HG03280 (cell line): ENCODE measurements around the gene SCRG1.
A peak's percentile ranks its signal among the peaks of the same experiment; 100 is the strongest.

ENCODE experiments used
- ATAC-seq: cut with Tn5 transposase; IDR thresholded peaks from one replicate; pipeline ENCODE4 v1.9.1; 2021; ENCODE audit warnings: mild to moderate bottlenecking, moderate library complexity; ENCODE audit not compliant: unreplicated experiment

The SCRG1 gene

DNA sequence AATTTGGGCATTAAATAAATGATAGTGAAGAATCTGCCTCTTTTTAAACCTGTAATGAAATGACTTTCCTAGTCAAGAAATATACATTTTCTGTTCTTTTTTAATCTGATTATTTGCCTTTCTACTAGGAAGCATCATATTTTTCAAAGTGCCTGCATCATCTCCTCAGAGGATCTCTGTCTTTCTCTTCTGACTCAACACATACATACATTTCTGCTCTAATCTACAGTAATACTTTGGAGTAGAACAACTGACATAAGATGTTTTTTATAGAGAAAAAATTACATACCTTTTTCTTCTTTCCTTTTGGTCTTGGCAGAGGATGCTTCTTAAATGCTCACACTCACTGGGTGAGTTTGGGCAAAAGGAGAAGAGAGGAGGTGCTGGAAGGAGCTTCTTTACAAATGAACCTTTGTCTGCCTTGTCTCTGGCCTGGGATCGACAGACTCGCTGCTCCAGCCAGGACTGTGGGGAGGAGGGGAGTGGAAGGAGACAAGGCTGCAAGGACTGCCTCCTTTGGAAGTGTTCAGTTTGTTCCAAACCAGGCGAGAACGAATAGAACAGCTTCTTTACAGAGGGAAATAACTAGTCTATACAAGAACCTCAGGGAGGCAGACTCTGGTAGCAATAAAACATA, at the start of gene SCRG1:
SCRG1 (minus strand) TSS at position 338 of the 637 bp plus-strand sequence. CDS start 7,702 bp downstream, outside the sequence.
- no peak for ATAC-seq

GRCh38 chr4:173448103-173448502, 49.2 kb upstream of the SCRG1 start:
- ATAC-seq: no peak

GRCh38 chr4:173446416-173446815, 47.5 kb upstream of the SCRG1 start:
- ATAC-seq: peak; percentile 97

GRCh38 chr4:173443121-173443520, 44.2 kb upstream of the SCRG1 start:
- ATAC-seq: no peak

- ATAC-seq: no peak
These were observed 43.5 kb upstream of the SCRG1 start for GRCh38 chr4:173442223-173442932.

GRCh38 chr4:173440888-173441287, 42.0 kb upstream of the SCRG1 start:
- ATAC-seq: no peak

GRCh38 chr4:173436771-173437265, 37.9 kb upstream of the SCRG1 start:
- ATAC-seq: no peak

DNA sequence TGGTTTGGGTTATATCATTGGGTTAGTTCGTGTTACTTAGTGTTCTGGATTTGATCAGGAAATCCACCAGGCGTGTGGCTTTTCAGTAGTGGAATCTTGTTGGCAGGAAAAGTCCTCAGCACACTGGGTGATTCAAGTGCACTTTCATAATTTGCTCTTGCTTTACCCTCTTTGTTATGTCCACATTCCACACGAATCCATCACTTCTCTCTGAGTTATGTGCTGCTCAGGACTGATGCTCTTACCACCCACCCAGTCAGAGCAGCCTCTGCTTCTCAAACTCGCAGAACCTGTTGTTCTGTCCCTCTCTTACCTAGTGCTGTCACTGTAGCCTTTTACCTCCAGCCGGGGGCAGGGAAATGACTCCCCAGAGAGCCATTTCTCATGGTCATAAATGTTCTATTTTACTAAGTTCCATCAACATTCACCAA, 37.2 kb upstream of the SCRG1 start:
- ATAC-seq: no peak

GRCh38 chr4:173434231-173434630, 35.3 kb upstream of the SCRG1 start:
- ATAC-seq: no peak

DNA sequence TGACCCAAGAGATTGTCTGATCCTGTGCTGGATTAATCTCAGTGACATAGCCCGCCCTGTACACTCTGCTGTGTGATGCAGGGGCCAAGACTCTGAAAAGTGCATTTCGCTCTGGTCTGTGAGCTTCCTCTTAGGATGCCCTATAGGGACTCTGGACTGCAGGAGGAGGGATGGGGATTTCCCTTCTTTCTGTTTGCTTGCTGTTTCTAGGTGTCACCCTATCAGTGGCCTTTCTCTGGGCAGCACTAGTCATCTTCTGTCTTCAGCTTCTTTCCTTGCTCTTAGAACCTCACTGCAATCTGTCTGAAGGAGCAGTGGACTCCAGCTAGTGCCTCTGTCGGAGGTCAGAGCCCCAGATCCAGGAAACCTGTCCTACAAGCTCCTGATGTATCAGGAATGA, 34.5 kb upstream of the SCRG1 start:
- no peak for ATAC-seq

DNA sequence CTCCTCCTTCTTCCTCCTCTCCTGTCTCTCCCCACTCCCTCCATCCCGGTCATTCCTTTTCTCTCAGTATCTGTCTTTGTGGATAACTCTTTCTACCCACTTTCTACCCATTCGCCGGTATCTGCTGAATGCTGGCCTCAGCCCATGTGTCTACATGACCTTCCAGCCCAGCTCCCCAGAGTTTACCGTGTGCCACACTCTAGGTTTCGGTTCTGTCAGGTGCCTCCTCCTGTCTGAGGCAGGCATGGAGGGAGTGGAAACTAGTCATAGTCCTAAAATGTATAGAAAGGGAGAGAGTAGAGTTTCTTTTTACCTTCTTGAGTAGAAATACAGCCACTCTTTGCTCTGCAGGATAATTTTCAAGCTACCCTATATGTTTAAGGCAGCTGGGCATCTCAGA, 33.5 kb upstream of the SCRG1 start:
- ATAC-seq: no peak

GRCh38 chr4:173426064-173426463, 27.1 kb upstream of the SCRG1 start:
- ATAC-seq: no peak

- ATAC-seq: no peak
These were observed 26.2 kb upstream of the SCRG1 start for GRCh38 chr4:173424899-173425805.

GRCh38 chr4:173420801-173421200, 21.9 kb upstream of the SCRG1 start:
- ATAC-seq: no peak

- ATAC-seq: no peak
These were observed 21.4 kb upstream of the SCRG1 start for GRCh38 chr4:173420324-173420752.

DNA sequence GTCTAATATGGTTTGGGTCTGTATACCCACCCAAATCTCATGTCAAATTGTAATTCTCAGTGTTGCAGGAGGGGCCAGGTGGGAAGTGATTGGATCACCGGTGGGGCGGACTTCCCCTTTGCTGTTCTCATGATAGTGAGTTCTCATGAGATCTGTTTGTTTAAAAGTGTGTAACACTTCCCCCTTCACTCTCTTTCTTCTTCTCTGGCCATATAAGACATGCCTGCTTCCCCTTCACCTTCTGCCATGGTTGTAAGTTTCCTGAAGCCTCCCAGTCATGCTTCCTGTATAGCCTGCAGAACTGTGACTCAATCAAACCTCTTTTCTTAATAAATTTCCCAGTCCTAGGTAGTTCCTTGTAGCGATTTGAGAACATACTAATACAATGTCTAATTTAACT, 19.7 kb upstream of the SCRG1 start:
- no peak for ATAC-seq

DNA sequence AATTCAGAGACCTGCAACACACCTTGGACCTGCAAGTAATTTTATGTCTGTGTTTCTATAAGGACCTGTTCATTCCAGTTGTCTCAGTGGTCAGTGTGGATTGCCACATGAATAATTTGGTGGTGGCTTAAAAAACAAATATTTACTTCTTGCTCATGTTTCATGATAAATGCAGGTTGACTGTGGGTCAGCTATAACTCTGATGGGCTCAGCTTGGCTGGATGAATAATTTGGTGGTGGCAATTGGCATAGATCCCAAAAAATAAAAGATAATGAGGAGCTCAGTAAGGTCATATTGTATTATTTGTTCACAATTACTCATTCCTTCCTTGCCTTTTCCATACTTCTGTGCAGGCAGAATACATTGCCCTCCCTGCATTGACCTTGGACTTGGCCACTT, 18.9 kb upstream of the SCRG1 start:
- ATAC-seq: no peak

DNA sequence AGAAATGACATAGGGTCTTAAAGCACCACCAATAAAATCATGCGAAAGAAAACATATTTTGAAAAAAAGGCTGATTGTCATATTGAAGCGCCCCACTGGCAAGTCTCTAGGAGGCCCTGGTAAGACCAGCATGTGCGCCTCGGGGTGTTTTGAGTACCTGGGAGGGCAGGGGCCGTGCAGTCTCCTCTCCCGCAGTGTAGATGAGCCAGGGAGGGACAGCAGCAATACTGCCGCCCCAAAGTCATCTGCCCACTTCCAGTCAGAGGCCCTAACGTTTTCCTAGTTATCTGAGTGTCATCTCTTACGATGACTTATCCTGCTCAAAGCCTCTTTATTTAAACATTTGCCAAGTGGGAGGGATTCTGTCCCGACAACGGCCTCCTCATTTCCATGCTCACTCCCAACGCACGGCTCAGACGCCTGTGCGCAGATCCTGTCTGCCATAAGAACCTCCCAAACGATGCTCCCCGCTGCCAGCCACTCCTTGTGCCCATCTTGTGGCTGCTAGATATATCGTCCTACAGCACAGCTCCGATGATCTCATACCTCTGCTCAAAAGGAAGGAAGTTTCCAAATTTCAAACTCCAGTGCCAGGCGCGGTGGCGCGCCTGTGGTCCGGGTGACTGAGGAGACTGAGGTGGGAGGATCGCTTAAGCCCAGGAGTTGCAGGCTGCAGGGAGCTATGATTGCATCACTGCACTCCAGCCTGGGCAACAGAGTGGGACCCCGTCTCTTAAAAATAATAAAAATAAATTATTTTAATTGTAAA, 17.2 kb upstream of the SCRG1 start:
- ATAC-seq: no peak

DNA sequence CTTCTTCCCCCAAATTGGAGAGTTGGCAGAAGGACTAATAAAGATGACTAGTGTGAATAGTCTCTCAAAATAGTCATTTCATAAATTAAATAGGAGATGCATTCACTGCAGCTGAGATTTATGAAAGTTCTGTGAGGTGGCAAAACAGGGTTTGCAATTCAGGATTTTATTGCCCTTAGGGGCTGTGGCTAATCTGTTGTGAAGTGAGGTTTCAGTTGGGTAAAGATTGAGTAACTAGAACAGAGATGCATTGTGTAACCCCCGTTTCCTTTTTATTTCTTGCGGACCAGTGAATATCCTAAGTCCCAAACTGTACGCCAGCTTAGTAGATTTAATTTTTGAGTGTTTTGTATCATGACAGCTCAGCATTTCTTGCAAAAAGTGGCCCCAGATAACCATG, 16.2 kb upstream of the SCRG1 start:
- no peak for ATAC-seq

- no peak for ATAC-seq
These were observed 15.5 kb upstream of the SCRG1 start for GRCh38 chr4:173414456-173414855.

GRCh38 chr4:173413036-173413435, 14.1 kb upstream of the SCRG1 start:
- no peak for ATAC-seq
